MG63 (cell line): ENCODE measurements around the gene SMIM14. TPM values are rescaled to one million over a fixed set of nuclear protein-coding genes. Genes with fewer than 3 reads are reported as not detected.
"Not testable (repeated sequence)": the region's sequence is repeated elsewhere in the genome, so short reads cannot be mapped to it uniquely, and the experiment has no call there.

Experiments used
- DNase-seq: peaks from one replicate; pipeline ENCODE4 v3.0.0-alpha.2; 2020
- H3K27me3 ChIP-seq: fragments of 250-450 bp; sonication (Bioruptor Pico); 2 replicates; pipeline ENCODE4 v1.5.1; 2020; ENCODE audit warnings: mild to moderate bottlenecking, moderate library complexity
- H3K36me3 ChIP-seq: fragments of 250-450 bp; sonication (Bioruptor Pico); 2 replicates; pipeline ENCODE4 v1.5.1; 2020; ENCODE audit warnings: mild to moderate bottlenecking, moderate library complexity
- H3K4me3 ChIP-seq: fragments of 250-450 bp; sonication (Bioruptor Pico); 2 replicates; pipeline ENCODE4 v1.5.1; 2020; ENCODE audit warnings: mild to moderate bottlenecking, moderate library complexity
- H3K9me3 ChIP-seq: fragments of 250-450 bp; sonication (Bioruptor Pico); 2 replicates; pipeline ENCODE4 v1.5.1; 2020; ENCODE audit warnings: mild to moderate bottlenecking, moderate library complexity
- total RNA-seq: library from RNA; depleted of rRNA; stranded (reverse); fragments of >200 nt; shearing (Covaris generic); gene quantifications from 2 replicates; pipeline ENCODE4 v1.2.3, GENCODE V29; 2014; ENCODE audit warnings: low replicate concordance; rRNA removed

Gene SMIM14
- total RNA-seq, 1 experiment from 2014 or later: 19.5 TPM

- DNase-seq: no peak
- Histone ChIP-seq H3K9me3 (no peaks in the 10 kb centered on the region), H3K4me3 (no peak overlapping the region), H3K27me3 (no peaks in the 10 kb centered on the region), H3K36me3 (peaks cover 31% of the 10 kb centered on the region)
These were observed 134.1 kb downstream of the SMIM14 start for GRCh38 chr4:39504538-39504937.

- DNase-seq: peak; percentile 23
- H3K9me3 ChIP-seq, H3K27me3 ChIP-seq, H3K4me3 ChIP-seq: not testable (repeated sequence)
- peaks cover 34% of the 10 kb centered on the region for H3K36me3 ChIP-seq
These were observed 136.0 kb downstream of the SMIM14 start for GRCh38 chr4:39502664-39503035.

GRCh38 chr4:39502019-39502663, 136.5 kb downstream of the SMIM14 start:
- Histone ChIP-seq H3K27me3 (no peaks in the 10 kb centered on the region), H3K9me3 (no peaks in the 10 kb centered on the region), H3K36me3 (peaks cover 34% of the 10 kb centered on the region), H3K4me3 (no peak overlapping the region)
- DNase-seq: no peak

GRCh38 chr4:39498727-39499020, 140.0 kb downstream of the SMIM14 start:
- no peaks in the 10 kb centered on the region for H3K9me3 ChIP-seq
- no peak overlapping the region for H3K4me3 ChIP-seq
- no peaks in the 10 kb centered on the region for H3K27me3 ChIP-seq
- DNase-seq: no peak
- H3K36me3 ChIP-seq: peaks cover 18% of the 10 kb centered on the region

GRCh38 chr4:39497909-39498726, 140.5 kb downstream of the SMIM14 start:
- Histone ChIP-seq H3K27me3 (no peaks in the 10 kb centered on the region), H3K4me3 (no peak overlapping the region), H3K36me3 (peaks cover 15% of the 10 kb centered on the region), H3K9me3 (no peaks in the 10 kb centered on the region)
- no peak for DNase-seq

Other genes with a start within 250 kb of the SMIM14 start
- gene KLB, start 231.9 kb downstream of the SMIM14 start, total RNA-seq: not detected in 2 replicates
- 1,371 and 1,840 TPM in 2 replicates for gene RPL9, start 179.9 kb downstream of the SMIM14 start, total RNA-seq
- 16.0 and 31.4 TPM in 2 replicates for gene LIAS, start 179.8 kb downstream of the SMIM14 start, total RNA-seq
- 62.1 and 72.0 TPM in 2 replicates for gene UGDH, start 111.4 kb downstream of the SMIM14 start, total RNA-seq
- 7.9 and 11.7 TPM in 2 replicates for gene UBE2K, start 59.3 kb upstream of the SMIM14 start, total RNA-seq